ENCODE results near the gene SRP9. TPM values are rescaled to one million over a fixed set of nuclear protein-coding genes. Genes with fewer than 3 reads are reported as not detected.

The SRP9 gene
- total RNA-seq, 1 donor from 2014 or later: 49.4 TPM

DNA sequence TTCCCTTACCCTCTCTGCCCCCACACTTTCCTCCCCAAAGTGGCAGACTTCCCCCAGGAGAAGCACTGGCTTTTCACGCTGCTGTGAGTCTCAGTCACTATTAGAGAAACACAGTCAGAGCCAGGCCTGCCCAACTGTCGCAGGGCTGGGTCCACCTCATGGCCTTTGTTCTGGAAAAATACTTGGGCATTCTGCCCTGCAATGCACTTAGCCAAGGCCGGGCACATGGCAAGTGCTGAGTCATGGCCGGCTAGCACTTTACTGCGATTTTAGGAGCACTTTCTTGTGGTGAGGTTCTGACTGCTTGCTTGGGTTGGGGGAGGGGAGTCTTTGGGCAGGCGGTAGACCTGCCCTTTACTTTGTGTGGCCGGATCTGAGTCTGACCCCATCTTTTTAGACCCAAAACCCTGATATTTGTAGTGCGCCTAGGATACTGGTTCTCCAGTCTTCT lies 40.0 kb downstream of the SRP9 start:
- Histone ChIP-seq H3K4me1 (peaks cover 38 to 62% of the 10 kb centered on the region in 2 donors), H3K4me3 (peak overlapping the region in 1 of 2 donors; percentile 37), H3K27ac (peak overlapping the region; percentile 89 to 90), H3K36me3 (no peaks in the 10 kb centered on the region), H3K9me3 (no peaks in the 10 kb centered on the region), H3K27me3 (no peaks in the 10 kb centered on the region)
- TF ChIP-seq CTCF (IDR thresholded peaks at IDR 0.05): no peak
- DNase-seq (ENCODE audit: low spot score in 2 of 2): peak; percentile 84 to 96
- intact Hi-C loops (cut with DNase I): loop anchor here (2.0 to 5.0 kb wide), 3 partner anchors 17 to 120 kb away; partner anchors contain the start of gene TMEM63A

GRCh38 chr1:225818229-225818628 lies 40.6 kb downstream of the SRP9 start:
- Histone ChIP-seq H3K4me1 (peaks cover 38 to 61% of the 10 kb centered on the region in 2 donors), H3K27ac (peak overlapping the region; percentile 89 to 90), H3K27me3 (no peaks in the 10 kb centered on the region), H3K9me3 (no peaks in the 10 kb centered on the region), H3K4me3 (no peak overlapping the region), H3K36me3 (no peaks in the 10 kb centered on the region)
- intact Hi-C loops (cut with DNase I): loop anchor here (5.0 kb wide), 2 partner anchors 64 to 121 kb away; partner anchors contain the start of gene TMEM63A
- DNase-seq (ENCODE audit: low spot score in 2 of 2): no peak
- no peak for TF ChIP-seq CTCF (IDR thresholded peaks at IDR 0.05)

DNA sequence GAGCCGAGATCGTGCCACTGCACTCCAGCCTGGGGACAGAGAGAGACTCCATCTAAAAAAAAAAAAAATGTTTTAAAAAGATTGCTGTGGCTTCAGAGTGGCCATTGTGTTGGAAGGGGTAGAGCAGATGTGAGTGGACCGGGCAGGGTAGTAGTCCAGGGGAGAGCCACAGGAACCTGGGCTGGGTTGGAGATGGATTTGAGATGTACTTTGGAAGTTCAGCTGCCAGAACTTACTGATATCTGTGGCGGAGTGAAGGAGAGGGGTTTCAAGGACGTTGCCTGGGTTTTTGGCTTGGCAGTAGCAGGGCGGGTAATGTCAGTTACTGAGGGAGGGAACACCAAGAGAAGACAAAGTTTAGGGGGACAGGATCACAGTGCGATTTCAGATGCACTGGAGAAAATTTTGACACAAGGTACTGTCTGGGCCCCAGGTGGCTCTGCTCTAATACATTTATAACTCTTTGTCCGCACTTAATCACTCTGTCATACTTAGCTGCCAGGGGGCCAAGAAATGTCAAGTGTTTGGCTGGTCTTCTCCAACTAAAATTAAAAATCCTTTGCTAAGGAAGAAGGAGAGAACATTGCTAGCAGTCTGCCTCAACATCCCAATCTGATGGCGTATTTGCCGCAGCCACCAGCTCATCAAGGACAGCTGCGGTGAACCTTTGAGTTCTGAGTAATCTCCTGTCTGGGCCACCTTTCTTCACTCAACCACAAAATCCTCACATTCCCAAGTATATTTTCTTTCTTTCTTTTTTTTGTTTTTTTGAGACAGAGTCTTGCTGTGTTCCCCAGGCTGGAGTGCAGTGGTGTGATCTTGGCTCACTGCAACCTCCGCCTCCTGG lies 41.9 kb downstream of the SRP9 start:
- Histone ChIP-seq H3K9me3 (no peaks in the 10 kb centered on the region), H3K36me3 (no peaks in the 10 kb centered on the region), H3K4me1 (peaks cover 26 to 56% of the 10 kb centered on the region in 2 donors), H3K4me3 (no peak overlapping the region), H3K27me3 (no peaks in the 10 kb centered on the region), H3K27ac (peak overlapping the region; percentile 73 to 74)
- intact Hi-C loops (cut with DNase I): loop anchor here (5.0 kb wide), 2 partner anchors 63 to 122 kb away; partner anchors contain the start of gene TMEM63A
- no peak for DNase-seq (ENCODE audit: low spot score in 2 of 2)
- no peak for TF ChIP-seq CTCF (IDR thresholded peaks at IDR 0.05)

- no peak for DNase-seq (ENCODE audit: low spot score in 2 of 2)
- TF ChIP-seq CTCF (IDR thresholded peaks at IDR 0.05): no peak
- H3K27ac ChIP-seq: peak overlapping the region in 1 of 2 donors; percentile 73
- no peaks in the 10 kb centered on the region for H3K36me3 ChIP-seq
- no peaks in the 10 kb centered on the region for H3K27me3 ChIP-seq
- no peaks in the 10 kb centered on the region for H3K9me3 ChIP-seq
- peaks cover 19 to 56% of the 10 kb centered on the region in 2 donors for H3K4me1 ChIP-seq
- intact Hi-C loops (cut with DNase I): no loop called here
- no peak overlapping the region for H3K4me3 ChIP-seq
Measured at GRCh38 chr1:225820522-225821120, 43.0 kb downstream of the SRP9 start.

DNA sequence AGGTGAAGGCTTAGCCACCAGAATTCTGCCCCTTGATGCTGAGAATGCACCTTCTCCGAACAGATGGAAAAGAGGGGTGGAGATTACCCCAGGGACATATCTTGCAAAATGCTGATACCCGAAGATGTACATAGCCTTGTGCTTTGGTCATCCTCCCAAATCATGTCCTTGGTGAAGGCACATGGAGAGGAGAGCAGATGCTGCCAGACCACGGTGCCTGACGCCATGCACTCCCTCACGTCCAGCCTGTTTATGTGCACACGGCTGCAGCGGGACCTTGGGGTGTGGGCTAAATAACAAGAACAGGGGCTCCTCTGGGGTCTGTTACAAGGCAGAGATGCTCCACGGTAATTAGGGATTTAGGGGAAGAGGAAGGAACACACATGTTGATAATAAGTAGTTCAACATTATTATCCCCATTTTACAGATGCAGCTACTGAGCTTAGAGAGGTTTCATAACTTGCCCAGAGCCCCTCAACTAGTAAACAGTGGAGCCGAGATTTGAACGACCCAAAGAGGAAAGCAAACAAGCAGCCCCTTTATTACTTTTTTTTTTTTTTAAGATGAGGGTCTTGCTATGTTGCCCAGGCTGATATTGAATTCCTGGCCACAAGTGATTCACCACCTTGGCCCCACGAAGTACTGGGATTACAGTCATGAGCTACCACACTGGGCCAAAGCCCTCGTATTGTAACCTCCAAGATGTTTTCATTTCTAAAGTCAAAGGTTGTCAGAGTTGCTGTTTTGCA lies 45.2 kb downstream of the SRP9 start:
- intact Hi-C loops (cut with DNase I): no loop called here
- no peaks in the 10 kb centered on the region for H3K27me3 ChIP-seq
- TF ChIP-seq CTCF (IDR thresholded peaks at IDR 0.05): no peak
- H3K36me3 ChIP-seq: no peaks in the 10 kb centered on the region
- peaks cover 2 to 40% of the 10 kb centered on the region in 2 donors for H3K4me1 ChIP-seq
- peak overlapping the region in 1 of 2 donors; percentile 28 for H3K27ac ChIP-seq
- no peaks in the 10 kb centered on the region for H3K9me3 ChIP-seq
- no peak for DNase-seq (ENCODE audit: low spot score in 2 of 2)
- H3K4me3 ChIP-seq: no peak overlapping the region
